GM20431 (cell line): ENCODE results near the gene UTS2.

Experiments used
- in situ Hi-C: fragments of 300-500 bp; cut with MseI, MboI; formaldehyde crosslinking; loops from one replicate; pipeline ENCODE4 v1.15.0; 2020; ENCODE audit warnings: low sequenced_read_pairs; ENCODE audit not compliant: unreplicated experiment

The UTS2 gene

GRCh38 chr1:7865978-7866377, 13.1 kb upstream of the UTS2 start:
- in situ Hi-C loops: no loop called here

- in situ Hi-C loops: no loop called here
Observed at GRCh38 chr1:7863756-7864328, 11.0 kb upstream of the UTS2 start.

GRCh38 chr1:7862211-7863060, 9.6 kb upstream of the UTS2 start:
- in situ Hi-C loops: no loop called here

- in situ Hi-C loops: no loop called here
Observed at GRCh38 chr1:7861452-7861851, 8.6 kb upstream of the UTS2 start.

- in situ Hi-C loops: no loop called here
Observed at GRCh38 chr1:7860130-7860529, 7.3 kb upstream of the UTS2 start.

GRCh38 chr1:7859406-7859805, 6.5 kb upstream of the UTS2 start:
- in situ Hi-C loops: no loop called here

- in situ Hi-C loops: no loop called here
Observed at GRCh38 chr1:7857985-7858384, 5.1 kb upstream of the UTS2 start.

GRCh38 chr1:7857000-7857399, 4.1 kb upstream of the UTS2 start:
- in situ Hi-C loops: no loop called here

- in situ Hi-C loops: no loop called here
Observed at GRCh38 chr1:7856345-7856744, 3.5 kb upstream of the UTS2 start.

GRCh38 chr1:7853684-7854026, 790 bp upstream of the UTS2 start:
- in situ Hi-C loops: no loop called here

GRCh38 chr1:7850786-7851185, 2.1 kb downstream of the UTS2 start:
- in situ Hi-C loops: no loop called here

- in situ Hi-C loops: no loop called here
Observed at GRCh38 chr1:7847599-7847998, 5.3 kb downstream of the UTS2 start.

- in situ Hi-C loops: no loop called here
Observed at GRCh38 chr1:7846656-7847055, 6.2 kb downstream of the UTS2 start.

- in situ Hi-C loops: no loop called here
Observed at GRCh38 chr1:7845761-7846160, 7.1 kb downstream of the UTS2 start.

- in situ Hi-C loops: no loop called here
Observed at GRCh38 chr1:7842517-7842916, 10.3 kb downstream of the UTS2 start.

GRCh38 chr1:7839526-7839925, 13.3 kb downstream of the UTS2 start:
- in situ Hi-C loops: no loop called here

- in situ Hi-C loops: no loop called here
Observed at GRCh38 chr1:7838714-7839113, 14.2 kb downstream of the UTS2 start.

GRCh38 chr1:7833035-7833434, 19.8 kb downstream of the UTS2 start:
- in situ Hi-C loops: no loop called here

- in situ Hi-C loops: no loop called here
Observed at GRCh38 chr1:7831458-7831857, 21.4 kb downstream of the UTS2 start.

- in situ Hi-C loops: no loop called here
Observed at GRCh38 chr1:7827126-7827955, 25.5 kb downstream of the UTS2 start.

GRCh38 chr1:7826363-7826762, 26.5 kb downstream of the UTS2 start:
- in situ Hi-C loops: no loop called here
